SK-N-SH (cell line): Measurements from ENCODE around the gene NEK2.

Experiments
- CHD2 ChIP-seq: fragments of 150-350 bp; IDR thresholded peaks from 2 replicates; pipeline ENCODE4 v1.6.1; 2018; ENCODE audit warnings: low read length; ENCODE audit not compliant: partially characterized antibody
- EP300 ChIP-seq, 2 experiments: IDR thresholded peaks; 2 replicates each; pipeline versions ENCODE4 v1.4.0 to v1.6.1; 2012; ENCODE audit warnings: borderline replicate concordance in 1 of 2, low read depth in 1 of 2, low read length in 1 of 2
- GABPA ChIP-seq: IDR thresholded peaks from 2 replicates; pipeline ENCODE4 v1.4.0; 2012; ENCODE audit warnings: low read depth, mild to moderate bottlenecking
- PBX3 ChIP-seq: IDR thresholded peaks from 2 replicates; pipeline ENCODE4; 2012
- POLR2AphosphoS5 ChIP-seq: IDR thresholded peaks from 2 replicates; pipeline ENCODE4 v1.6.1; 2012; ENCODE audit warnings: low read depth, low read length
- RAD21 ChIP-seq: IDR thresholded peaks from 2 replicates; pipeline ENCODE4 v1.6.1; 2012; ENCODE audit warnings: mild to moderate bottlenecking, low read length
- RCOR1 ChIP-seq: fragments of 150-350 bp; IDR thresholded peaks from 2 replicates; pipeline ENCODE4 v1.6.1; 2017; ENCODE audit warnings: antibody characterized with exemption, low read length
- RXRA ChIP-seq: IDR thresholded peaks from 2 replicates; pipeline ENCODE4 v1.4.0; 2012; ENCODE audit warnings: low read depth, mild to moderate bottlenecking, borderline replicate concordance
- TAF1 ChIP-seq: IDR thresholded peaks from 2 replicates; pipeline ENCODE4 v1.6.1; 2012; ENCODE audit warnings: low read depth, mild to moderate bottlenecking, low read length, moderate library complexity, borderline replicate concordance
- TEAD4 ChIP-seq: IDR thresholded peaks from 2 replicates; pipeline ENCODE4 v1.4.0; 2012; ENCODE audit warnings: mild to moderate bottlenecking, borderline replicate concordance; ENCODE audit not compliant: insufficient read depth
- TF ChIP-seq, protein P1 (sequence below): fragments of 150-350 bp; IDR thresholded peaks from 2 replicates; pipeline ENCODE4 v1.6.1; 2017; ENCODE audit warnings: antibody characterized with exemption, low read length, low read depth, borderline replicate concordance
- TF ChIP-seq, protein P2 (sequence below): fragments of 200-600 bp; sonication (generic); IDR thresholded peaks from 2 replicates; pipeline ENCODE4 v1.6.1; 2017; ENCODE audit warnings: antibody characterized with exemption, mild to moderate bottlenecking, moderate library complexity

DNA sequence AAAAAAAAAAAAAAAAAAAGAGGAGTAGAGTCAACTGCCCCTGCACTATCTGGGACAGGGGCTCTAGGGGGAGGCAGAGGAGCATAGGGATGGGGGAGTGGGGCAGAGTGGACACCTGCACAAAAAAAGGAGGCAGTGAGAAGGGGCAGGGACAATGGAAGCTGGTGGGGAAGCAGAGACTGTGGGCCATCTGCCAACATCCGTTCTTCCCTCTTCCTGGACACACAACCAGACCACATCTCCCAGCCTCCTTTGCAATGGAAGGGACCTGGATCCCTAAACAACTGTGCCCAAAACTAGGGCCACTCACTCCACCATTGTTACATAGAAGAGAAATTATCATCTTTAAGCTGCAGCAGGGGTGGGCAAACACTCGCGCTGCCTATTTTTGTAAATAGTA is 38.4 kb downstream of the NEK2 start:
- TF ChIP-seq, protein P1, sequence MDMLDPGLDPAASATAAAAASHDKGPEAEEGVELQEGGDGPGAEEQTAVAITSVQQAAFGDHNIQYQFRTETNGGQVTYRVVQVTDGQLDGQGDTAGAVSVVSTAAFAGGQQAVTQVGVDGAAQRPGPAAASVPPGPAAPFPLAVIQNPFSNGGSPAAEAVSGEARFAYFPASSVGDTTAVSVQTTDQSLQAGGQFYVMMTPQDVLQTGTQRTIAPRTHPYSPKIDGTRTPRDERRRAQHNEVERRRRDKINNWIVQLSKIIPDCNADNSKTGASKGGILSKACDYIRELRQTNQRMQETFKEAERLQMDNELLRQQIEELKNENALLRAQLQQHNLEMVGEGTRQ = no peak
- TF ChIP-seq GABPA = no peak
- TF ChIP-seq, protein P2, sequence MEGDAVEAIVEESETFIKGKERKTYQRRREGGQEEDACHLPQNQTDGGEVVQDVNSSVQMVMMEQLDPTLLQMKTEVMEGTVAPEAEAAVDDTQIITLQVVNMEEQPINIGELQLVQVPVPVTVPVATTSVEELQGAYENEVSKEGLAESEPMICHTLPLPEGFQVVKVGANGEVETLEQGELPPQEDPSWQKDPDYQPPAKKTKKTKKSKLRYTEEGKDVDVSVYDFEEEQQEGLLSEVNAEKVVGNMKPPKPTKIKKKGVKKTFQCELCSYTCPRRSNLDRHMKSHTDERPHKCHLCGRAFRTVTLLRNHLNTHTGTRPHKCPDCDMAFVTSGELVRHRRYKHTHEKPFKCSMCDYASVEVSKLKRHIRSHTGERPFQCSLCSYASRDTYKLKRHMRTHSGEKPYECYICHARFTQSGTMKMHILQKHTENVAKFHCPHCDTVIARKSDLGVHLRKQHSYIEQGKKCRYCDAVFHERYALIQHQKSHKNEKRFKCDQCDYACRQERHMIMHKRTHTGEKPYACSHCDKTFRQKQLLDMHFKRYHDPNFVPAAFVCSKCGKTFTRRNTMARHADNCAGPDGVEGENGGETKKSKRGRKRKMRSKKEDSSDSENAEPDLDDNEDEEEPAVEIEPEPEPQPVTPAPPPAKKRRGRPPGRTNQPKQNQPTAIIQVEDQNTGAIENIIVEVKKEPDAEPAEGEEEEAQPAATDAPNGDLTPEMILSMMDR = no peak
- no peak for TF ChIP-seq RAD21
- TF ChIP-seq RCOR1 = no peak
- no peak for TF ChIP-seq POLR2AphosphoS5
- TF ChIP-seq RXRA = no peak
- TF ChIP-seq PBX3 = no peak
- TF ChIP-seq EP300 (IDR thresholded peaks at IDR 0.05; ENCODE audit: borderline replicate concordance in 1 of 2, low read depth in 1 of 2, low read length in 1 of 2) = no peak
- no peak for TF ChIP-seq TEAD4
- TF ChIP-seq CHD2 = no peak
- TF ChIP-seq TAF1 = no peak
